Measurements from ENCODE around the gene PARD3B.

PARD3B gene

DNA sequence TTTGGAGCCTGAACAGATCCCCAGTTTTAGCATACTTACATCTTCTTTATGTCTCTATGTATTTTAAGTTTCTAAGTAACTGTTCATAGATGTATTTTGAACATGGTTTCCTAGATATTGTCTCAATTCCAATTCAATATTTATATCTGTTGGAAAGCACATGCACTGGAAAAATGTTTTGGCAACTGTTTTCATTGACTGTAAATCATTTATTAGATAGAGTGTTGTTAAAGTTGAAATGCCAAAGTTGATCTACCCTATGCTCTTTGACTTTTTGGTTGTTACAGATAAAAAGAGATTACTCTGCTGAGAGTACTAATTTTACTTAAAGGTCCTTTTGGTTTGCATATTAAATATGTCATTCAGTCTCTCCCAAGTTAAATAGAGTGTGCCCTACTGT lies 792.0 kb downstream of the PARD3B start:
- DNase-seq (ENCODE audit: low read depth, low spot score), result no peak

DNA sequence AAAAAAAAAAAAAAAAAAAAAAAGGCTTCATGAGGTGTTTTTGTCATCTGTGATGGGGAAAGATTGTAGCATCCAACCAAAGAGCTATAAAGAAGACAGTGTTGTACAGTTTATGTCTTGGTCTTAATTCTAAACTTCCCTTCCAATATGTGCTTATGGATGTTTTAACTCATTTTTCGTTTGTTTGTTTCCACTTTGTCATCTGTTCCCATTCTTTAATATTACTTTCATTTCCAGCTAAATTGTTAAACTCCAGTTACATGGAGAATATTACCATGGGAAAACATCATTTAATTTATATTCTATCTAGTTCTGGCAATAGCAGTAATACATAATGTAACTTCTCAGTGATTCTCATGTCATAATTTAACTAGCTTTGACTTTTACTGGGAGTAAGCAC lies 792.9 kb downstream of the PARD3B start:
- DNase-seq (ENCODE audit: low read depth, low spot score), result no peak

DNA sequence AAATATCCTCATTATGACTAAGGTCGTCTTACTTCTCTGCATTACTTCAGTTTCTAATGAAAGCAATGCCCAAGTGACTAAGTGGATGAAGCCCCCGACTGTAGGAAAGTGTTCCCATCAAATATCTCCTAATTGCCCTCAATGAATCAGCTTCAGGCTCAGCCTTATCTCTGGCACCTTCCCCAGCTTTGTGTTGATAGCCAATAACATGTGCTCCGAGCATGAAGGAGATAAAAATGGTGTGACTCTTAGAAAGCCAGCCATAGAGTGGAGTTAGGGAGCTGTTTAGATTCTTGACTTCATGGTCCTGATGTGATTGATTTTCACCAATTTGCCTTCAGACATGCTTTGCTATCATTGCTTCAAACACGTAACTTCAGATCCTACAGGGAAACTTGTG lies 797.8 kb downstream of the PARD3B start:
- no peak for DNase-seq (ENCODE audit: low read depth, low spot score)

DNA sequence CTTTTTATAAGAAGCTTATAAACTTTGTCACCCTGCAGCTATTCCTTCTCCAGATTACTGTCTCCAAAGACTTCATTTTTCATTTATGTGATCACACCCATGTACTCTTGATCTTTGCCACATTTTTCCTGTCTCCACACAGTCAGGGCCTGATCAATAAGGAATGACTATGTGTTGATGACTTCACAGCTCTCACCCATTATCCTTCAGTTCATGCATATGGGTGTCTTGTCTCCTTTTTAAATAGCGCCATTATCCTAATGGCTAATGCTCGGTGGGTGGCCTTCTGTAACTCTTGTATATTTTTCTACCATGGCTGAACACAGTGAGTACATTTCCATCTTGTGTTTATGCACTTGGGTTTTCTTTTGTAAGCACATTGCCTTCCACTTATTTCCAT lies 801.4 kb downstream of the PARD3B start:
- no peak for DNase-seq (ENCODE audit: low read depth, low spot score)

DNA sequence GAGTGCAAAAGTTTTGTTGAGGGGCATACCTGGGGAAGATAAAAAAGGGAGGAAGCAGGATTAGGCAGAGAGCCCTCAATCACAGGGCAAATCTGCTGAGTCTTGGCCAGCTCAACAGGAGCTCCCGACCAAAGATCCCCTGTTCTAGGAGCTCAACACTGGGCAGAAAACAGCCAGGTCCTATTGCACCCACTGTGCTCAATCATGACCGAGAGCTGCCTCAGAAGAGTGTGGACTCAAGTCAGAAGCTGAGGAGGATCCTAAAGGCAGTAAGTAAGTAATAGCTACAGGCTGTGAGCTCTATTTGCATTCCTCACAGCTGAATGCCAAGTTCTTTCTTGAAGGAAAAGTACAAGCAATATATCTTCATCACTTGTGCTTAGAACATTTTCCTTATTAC lies 802.6 kb downstream of the PARD3B start:
- no peak for DNase-seq (ENCODE audit: low read depth, low spot score)

DNA sequence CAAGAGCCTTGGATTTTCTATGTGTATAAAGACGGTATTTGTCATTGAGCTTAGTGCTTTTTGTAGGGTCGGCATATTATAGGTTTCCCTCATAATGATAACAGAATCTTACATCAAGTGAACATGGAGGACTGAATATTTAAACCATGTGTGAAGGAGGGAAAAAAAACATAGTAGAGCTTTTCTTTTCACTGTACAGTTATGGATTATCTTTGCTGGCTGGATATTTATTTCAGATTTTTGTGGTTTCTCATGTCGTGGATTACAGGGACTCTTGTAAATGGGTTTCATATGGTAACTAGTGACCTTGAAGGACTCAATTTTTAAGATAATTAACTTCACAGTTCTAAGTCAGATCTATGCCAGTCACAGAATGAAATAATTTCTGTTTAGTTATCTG lies 806.8 kb downstream of the PARD3B start:
- no peak for DNase-seq (ENCODE audit: low read depth, low spot score)

DNA sequence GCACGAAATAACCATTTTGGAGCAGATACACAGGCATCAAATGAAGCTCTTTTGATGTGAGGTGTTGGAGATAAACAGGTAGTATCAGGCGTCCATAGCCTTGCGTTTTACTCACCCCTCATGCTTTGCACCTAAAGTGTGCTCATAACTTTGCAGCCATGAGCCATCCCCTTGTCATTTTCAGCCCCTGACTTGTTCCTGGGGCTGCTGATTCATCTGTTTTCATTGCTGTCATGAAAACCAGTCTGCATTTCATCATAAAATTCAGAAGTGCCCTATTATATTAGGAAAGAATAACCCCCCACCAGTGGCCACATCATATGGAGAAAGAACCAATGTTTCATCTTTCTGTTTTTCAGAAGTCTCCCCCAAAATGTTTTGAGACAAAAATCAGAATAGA lies 807.3 kb downstream of the PARD3B start:
- DNase-seq (ENCODE audit: low read depth, low spot score), result no peak

DNA sequence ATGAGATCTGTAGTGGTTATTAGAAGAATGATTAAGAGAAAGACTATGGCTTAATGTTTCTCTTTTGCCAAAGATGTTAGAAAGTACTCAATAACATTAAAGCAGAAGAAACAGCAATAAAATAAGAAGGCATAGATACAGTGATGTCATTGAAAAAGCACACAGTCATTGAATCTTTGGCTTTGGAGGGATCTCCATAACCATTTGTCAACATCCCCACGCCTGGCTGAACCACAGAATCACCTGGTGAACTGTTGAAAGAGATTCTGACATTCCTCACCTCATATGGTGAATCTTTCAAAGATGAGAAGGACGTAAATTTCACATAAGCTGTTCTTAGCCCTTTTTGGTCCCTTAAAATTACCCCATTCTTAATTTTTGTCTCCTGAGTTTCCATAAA lies 812.5 kb downstream of the PARD3B start:
- DNase-seq (ENCODE audit: low read depth, low spot score), result no peak

DNA sequence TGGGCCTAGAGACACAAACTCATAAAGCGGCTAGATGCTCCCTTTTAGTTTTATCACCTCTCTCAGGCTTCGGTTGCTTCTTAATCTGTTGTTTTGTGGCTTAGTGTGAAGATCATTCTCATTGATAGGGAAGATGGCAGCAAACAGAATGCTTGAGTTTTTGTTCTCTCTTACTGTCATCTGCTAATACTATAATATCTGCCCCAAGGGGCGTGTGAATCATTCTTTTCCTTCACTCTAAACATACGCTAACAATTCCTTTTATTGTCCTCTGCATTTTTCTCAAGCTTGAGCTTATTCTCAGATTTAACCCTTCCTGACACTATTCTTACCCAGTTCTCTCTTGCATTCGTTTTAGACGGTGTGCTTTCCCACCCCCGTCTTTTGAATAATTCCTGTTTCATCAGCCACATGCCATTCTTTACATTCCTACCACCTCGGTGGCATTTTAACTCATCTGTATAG lies 813.1 kb downstream of the PARD3B start:
- peak; percentile 60 for DNase-seq (ENCODE audit: low read depth, low spot score)

DNA sequence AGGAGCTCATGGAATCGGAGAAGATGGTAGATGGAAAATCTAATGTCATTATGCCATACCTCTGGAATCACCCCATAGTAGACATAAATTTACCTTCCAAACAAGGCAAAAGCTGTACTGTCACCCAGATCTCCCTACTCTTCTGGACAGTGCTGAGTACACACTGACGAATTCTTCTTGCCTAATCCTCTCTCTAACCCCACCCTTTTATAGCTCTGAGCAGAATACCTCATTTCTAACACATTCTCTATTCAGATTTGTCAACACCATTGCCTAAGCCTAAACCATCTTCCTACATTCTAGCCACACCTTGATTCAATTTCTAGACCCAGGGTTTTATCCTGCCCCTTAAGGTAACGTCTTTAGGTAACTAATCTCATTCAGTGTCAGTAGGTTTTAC lies 816.0 kb downstream of the PARD3B start:
- DNase-seq (ENCODE audit: low read depth, low spot score), result no peak

DNA sequence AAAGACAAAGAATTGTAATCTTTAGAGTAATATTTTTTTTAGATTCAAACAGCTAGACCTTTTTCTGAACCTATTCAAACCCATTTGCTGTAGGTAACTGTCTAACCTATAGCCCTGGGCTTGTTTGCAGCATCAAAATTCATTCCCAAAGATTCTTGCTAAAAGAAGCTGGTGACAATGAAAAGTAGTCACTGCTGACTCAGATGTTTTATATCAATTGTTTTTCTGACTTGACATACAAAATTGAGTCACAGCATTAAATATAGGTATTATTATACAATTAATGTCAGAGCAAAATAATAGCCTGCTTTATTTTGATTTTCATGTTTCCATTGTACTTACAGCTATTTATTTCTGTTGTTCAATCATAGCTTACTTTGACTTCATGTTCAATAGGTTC lies 816.7 kb downstream of the PARD3B start:
- DNase-seq (ENCODE audit: low read depth, low spot score), result no peak

DNA sequence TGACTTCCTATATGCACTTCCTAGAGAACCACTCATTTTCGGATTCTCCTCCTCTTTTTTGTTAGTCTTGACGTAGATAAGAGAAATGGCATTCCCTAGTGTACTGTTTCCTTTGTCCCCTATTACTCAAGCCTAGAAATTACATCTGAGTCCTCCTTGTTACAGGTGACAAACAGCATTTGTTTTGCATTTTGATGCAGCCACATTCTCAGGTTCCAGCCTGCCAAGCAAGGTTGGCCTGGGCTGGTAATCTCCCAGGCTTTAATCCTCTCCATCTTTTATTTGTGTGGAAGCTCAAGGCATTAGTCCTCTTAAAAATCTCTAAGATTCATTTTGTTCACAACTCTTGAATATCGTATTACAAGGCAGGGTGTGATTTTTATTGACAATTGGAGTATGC lies 819.0 kb downstream of the PARD3B start:
- DNase-seq (ENCODE audit: low read depth, low spot score), result no peak

DNA sequence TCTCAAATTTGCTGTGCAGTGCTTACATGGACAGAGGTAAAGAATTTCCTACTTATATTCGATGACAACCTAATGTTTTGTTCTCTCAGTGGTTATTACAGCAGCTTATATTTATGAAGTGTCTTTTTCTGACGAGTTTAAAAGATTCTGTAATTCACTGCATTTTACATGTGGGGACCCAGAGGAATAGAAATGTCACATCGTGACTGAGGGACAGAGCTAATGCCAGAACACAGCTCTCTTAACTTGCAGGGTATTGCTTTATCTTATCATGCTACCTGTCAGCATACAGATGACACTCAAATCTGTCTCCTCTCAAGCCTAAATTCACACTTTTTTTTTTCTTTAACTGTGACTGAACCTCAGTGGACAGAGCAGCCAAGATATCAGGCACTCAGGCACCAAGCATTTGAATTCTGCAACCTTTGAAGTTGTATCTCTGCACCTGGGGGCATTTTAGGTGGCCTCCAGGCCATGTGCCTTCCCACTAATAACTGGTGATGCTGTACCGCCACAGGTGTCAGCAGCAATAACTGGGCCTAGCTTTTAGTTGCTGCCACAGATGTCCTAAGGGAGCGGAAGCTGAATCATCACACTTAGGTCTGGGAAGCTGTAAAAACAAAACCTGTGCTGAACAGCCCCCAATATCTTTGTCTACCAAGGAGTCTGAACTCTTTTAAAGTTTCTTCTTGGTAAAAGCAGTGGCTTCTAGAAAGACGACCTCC lies 821.2 kb downstream of the PARD3B start:
- no peak for DNase-seq (ENCODE audit: low read depth, low spot score)

DNA sequence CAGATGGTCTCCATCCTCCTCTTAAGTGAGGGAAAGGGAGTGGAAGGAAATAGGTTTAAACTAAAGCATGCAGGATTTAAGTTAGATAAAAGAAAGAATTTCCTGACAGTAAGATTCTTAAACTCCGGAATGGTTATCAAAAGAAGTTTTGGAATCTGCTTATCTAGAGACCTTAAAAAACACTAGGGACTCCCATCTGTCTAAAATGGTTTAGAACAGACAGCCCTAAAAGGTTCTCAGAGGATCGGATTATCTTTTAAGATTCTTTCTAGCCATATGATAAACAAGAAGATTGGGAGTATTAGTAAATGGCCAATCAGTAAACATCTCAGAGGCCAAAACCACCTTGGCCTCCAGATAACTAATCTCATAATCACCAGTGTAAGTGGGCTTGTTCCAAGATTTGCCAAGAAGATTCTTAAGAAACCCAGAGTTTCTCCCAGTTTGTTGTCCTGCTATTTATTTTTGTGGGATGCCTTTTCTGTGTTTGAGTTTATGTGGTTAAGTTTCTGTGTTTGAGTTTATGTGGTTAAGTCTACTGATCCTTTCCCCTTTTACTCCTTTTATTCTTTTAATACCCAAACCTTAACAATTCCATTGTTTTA lies 822.2 kb downstream of the PARD3B start:
- DNase-seq (ENCODE audit: low read depth, low spot score), result no peak

DNA sequence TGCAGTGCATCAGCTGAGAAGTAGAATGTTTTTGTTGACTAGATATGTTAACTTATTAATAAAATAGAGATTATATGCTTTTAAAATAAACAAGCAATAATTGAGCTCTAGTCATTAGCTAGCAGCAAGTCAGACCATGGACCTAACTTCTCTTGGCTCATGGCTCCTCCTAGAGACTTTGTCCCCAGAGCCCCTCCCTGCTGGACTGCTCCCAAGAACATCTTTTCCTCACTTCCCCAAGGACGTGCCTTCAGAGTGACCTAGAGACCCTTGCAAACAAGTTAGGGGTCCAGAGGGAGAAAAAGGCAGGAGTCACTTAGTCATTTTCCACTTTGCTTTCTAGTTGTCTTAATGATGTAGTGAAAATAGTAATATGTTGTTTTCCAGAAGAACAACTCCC lies 824.5 kb downstream of the PARD3B start:
- no peak for DNase-seq (ENCODE audit: low read depth, low spot score)

DNA sequence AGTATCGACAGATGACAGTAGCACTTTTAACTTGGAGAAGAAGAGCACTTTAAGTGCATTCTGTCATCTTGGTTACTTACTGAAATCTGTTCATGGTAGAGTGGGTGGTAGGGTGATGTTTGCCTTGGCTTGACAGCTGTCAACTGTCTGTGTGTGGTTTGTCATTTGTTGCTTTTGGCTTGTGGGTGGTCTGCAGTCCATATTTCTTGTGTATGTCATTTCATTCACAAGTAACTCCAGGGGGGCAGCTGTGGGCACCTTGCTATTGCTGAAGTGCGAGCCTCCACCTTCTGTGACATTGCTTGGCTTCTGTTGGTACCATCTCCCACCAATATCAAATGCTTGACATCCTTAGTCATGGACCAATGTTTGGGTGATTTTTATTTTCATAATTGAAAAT lies 825.5 kb downstream of the PARD3B start:
- no peak for DNase-seq (ENCODE audit: low read depth, low spot score)

DNA sequence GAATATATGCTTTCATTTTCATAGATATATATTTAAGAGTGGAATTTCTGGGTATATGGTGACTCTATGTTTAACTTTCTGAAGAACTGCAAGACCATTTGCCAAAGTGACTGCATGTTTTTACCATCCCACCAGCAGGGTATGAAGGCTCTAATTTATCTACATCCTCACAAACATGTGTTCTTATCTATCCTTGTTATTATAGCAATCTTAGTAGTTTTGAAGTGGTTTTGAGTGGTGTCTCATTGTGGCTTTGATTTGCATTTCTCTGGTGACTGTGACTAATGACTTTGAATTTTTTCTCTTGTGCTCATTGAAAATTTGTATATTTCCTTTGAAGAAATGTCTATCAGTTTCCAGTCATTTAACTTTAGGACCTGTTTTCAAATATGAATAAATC lies 826.9 kb downstream of the PARD3B start:
- no peak for DNase-seq (ENCODE audit: low read depth, low spot score)

DNA sequence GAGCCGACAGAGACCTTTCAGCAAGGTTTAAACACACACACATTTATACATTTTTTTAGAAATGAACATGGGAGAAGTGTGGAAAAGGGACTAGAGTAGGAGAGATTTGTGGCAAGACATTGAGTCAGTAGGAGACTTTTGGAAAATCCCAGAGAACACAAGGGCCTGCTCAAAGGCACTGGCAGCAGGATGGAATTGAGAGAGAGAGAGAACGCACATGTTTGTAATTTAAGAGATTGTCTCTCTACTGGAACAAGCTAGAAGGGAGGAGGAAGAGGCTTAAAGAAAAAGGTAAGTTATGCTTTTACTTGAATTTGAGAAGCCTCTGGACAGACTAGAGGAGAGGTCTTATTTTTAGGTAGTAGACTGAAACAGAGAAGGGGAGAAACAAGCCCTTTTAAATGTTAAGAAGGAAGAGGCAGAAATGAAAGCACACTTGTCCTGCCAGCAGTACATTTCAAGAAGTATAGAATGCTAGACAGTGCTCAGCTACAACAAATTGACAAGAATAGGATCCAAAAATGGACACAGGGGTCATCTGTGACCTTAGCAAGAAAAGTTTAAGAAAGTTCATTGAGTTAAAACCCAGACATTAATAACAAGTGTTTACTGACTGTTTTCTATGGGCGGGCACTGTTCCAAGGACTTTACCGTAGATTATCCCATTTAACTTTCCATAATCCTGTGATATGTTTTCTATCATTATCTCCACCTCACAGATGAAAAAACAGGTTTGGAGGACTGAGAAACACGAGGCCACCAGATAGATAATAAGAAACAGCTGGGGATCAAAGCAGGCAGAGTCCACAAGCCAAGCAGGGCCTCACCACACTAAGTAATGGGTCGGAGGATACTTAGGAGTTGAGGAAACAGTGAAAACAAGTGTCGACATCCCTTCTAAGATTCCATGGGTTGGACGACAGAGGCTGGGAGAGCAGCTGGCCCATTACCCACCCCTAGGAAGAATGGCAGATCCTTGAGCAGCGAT lies 830.5 kb downstream of the PARD3B start:
- no peak for DNase-seq (ENCODE audit: low read depth, low spot score)

DNA sequence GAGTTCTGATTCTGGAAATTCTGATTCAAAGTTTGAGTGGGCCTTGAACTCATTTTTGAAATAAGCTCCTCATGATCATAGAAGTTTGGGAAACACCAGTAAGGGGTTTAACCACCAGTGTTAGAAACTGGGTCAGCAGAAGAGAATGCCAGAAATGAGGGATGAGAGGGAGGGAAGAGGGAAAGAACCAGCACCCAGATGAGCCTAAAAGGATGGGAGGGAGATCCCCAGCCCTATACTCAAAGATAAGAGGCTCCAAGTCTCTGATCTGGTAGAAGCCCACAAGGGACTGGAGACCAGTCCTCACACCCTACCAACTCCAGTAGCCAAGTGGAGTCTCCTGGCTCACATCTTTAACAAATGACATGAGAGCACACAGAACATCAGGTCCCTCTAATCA lies 832.0 kb downstream of the PARD3B start:
- no peak for DNase-seq (ENCODE audit: low read depth, low spot score)

DNA sequence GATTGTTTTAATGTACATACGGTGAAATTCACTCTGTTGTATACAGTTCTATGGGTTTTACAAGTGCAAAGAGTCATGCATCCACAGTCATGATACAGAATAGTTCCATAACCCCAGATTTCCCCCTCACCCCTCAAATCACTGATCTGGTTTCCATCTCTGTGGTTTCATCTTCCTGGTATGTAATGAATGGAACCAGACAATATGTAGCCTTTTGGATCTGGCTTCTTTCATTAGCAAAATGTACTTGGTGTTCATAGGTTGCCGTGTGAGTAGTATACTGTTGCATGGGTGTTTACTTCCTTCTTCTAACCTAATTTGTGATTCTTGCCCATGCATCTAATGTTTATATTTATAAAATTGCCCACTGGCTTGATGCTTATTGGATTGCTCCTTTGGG lies 838.3 kb downstream of the PARD3B start:
- no peak for DNase-seq (ENCODE audit: low read depth, low spot score)

DNA sequence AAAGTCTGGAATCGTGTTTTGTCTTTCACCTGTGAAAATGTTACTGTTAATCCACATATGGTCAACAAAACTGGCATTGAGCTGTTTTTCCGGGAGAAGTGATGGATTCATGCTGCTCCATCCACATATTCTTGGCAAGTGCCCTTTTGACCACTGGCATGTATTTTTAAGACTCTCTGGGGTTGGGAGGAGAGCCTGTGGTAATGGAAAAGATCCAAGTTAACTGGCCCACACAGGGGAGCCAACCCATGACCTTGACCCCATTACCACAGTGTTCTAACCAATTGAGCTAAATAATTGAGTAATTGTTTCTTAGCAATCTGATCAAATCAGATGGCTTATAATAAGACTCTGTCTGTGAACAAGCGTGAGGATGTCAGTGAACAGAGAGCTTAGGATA lies 840.8 kb downstream of the PARD3B start:
- no peak for DNase-seq (ENCODE audit: low read depth, low spot score)

DNA sequence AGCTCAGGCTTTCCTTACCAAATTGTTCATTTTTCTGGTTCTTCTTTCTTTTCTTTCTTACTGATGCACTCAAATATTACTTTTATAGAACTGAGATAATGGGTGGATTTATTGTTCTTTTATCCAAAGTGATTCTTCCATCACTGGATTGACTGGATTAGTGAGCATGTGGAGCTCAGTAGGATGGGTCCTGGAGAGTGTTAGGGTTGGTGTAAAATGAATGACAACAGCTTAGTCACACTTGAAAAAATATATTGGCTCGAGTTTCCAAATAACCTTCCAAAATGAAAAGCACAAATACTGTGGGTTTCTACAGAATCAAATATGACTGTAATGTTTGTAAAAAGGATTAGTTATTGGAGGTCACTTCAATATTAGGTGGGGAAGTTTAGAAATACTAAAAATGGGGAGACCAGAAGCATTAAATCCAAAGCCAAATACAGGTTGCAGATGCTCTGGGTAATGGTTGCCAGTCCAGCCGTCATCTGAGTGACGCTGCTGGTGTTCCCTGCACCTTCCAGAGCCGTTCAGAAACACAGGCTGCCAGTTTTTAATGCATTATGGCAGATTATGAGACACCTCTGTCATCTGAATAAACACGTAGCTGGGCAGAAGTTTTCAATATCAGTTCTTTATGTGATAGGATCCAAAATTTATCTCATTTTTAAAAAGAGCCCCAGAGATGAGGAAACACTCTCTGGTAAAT lies 842.2 kb downstream of the PARD3B start:
- no peak for DNase-seq (ENCODE audit: low read depth, low spot score)

All from iPS DF 19.7 (cell line).